ENCODE data around the gene ENOSF1. TPM values are rescaled to one million over a fixed set of nuclear protein-coding genes. Genes with fewer than 3 reads are reported as not detected.
"Not testable (repeated sequence)": the region's sequence is repeated elsewhere in the genome, so short reads cannot be mapped to it uniquely, and the experiment has no call there.

ENOSF1 gene
- total RNA-seq, 1 donor from 2014 or later, result 178 TPM

DNA sequence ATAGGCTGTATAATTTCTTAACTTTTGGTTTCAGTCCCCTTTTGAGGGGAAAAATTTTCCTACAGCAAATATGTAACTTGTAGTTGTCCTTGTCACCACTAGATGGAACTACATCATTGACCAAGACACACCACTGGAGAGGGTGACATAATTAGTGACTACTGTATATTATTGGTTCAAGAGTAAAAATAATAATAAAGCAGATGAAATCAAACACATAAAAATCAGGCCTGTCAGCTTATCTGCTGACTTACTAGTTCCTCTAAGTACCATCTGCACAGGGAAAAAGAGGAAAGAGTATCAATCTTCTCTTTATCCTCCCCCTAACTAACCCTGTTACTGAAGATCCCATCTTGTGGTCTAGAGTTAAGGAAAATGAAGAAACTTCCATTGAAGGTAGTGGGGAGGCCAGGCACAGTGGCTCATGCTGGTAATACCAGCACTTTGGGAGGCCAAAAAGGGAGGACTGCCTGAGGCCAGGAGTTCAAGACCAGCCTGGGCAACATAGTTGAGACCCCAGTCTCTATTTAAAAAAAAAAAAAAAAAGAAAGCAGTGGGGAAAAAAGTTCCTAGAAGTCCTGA, 29.6 kb upstream of the ENOSF1 start:
- H3K4me3 ChIP-seq, result no peak overlapping the region
- DNase-seq (ENCODE audit: low spot score in 2 of 2), result no peak
- H3K27me3 ChIP-seq, result no peaks in the 10 kb centered on the region
- no peaks in the 10 kb centered on the region for H3K9me3 ChIP-seq
- no peaks in the 10 kb centered on the region for H3K4me1 ChIP-seq
- H3K27ac ChIP-seq, result no peak overlapping the region
- intact Hi-C loops (cut with DNase I), result loop anchor here (1.0 to 2.0 kb wide), 2 partner anchors 89 to 97 kb away; no protein-coding TSS in a partner anchor
- TF ChIP-seq, protein P1, sequence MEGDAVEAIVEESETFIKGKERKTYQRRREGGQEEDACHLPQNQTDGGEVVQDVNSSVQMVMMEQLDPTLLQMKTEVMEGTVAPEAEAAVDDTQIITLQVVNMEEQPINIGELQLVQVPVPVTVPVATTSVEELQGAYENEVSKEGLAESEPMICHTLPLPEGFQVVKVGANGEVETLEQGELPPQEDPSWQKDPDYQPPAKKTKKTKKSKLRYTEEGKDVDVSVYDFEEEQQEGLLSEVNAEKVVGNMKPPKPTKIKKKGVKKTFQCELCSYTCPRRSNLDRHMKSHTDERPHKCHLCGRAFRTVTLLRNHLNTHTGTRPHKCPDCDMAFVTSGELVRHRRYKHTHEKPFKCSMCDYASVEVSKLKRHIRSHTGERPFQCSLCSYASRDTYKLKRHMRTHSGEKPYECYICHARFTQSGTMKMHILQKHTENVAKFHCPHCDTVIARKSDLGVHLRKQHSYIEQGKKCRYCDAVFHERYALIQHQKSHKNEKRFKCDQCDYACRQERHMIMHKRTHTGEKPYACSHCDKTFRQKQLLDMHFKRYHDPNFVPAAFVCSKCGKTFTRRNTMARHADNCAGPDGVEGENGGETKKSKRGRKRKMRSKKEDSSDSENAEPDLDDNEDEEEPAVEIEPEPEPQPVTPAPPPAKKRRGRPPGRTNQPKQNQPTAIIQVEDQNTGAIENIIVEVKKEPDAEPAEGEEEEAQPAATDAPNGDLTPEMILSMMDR (IDR thresholded peaks at IDR 0.05), result peak; percentile 61 to 73 (median 66)
- H3K36me3 ChIP-seq, result peaks cover 2 to 20% of the 10 kb centered on the region in 2 donors

GRCh38 chr18:732371-732770, 19.9 kb upstream of the ENOSF1 start:
- no peak for DNase-seq (ENCODE audit: low spot score in 2 of 2)
- peaks cover 6 to 41% of the 10 kb centered on the region in 2 donors for H3K36me3 ChIP-seq

DNA sequence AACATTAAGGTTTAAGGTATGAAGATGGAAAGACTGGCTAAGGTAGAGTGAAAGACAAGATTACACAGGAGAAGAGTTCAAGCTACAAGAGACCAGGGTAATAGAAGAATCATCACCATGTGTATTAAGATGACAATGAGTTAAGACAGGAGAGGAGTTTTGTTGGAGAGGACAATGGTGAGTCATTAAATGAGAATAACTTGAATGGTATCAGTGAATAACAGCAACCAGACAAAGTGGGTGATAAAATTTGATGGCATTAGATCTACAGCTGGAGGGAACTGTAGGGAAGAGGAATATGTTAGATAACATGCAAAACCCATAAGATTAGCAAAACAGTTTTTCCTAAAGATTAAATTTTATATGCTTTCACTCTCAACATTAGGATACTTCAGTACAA, 18.8 kb upstream of the ENOSF1 start:
- Histone ChIP-seq H3K27ac (no peak overlapping the region), H3K9me3 (no peaks in the 10 kb centered on the region), H3K27me3 (no peaks in the 10 kb centered on the region), H3K4me3 (no peak overlapping the region), H3K4me1 (no peaks in the 10 kb centered on the region), H3K36me3 (peaks cover under 1 to 33% of the 10 kb centered on the region in 2 donors)
- intact Hi-C loops (cut with DNase I), result no loop called here
- no peak for DNase-seq (ENCODE audit: low spot score in 2 of 2)
- TF ChIP-seq, protein P1 (IDR thresholded peaks at IDR 0.05), result no peak

More at GRCh38 chr18:732371-732770, 19.9 kb upstream of the ENOSF1 start:
- H3K27me3 ChIP-seq, result no peaks in the 10 kb centered on the region
- H3K9me3 ChIP-seq, result no peaks in the 10 kb centered on the region
- H3K27ac ChIP-seq, result no peak overlapping the region
- H3K4me1 ChIP-seq, result no peaks in the 10 kb centered on the region
- H3K4me3 ChIP-seq, result no peak overlapping the region
- TF ChIP-seq, protein P1 (IDR thresholded peaks at IDR 0.05), result no peak
- intact Hi-C loops (cut with DNase I), result no loop called here

DNA sequence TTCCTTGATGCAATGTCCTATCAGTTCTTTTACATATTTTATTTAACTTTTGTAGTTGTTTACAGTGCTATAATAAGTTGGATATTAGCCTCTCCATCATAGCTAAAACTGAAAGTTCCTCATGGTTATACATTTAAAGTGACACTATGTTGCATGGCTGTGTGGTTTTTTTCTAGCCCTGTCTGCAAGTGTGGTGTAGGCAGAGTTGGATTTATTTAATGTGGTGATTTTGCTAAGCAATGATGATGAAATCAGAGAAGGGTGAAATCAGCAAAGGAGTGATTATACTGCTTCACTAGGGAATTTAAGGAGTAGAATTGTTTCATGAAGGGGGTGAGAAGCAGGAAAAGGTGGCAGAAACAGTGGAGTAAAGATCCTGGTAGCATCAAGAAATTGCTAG, 18.3 kb upstream of the ENOSF1 start:
- peaks cover 0 to 28% of the 10 kb centered on the region in 2 donors for H3K36me3 ChIP-seq

DNA sequence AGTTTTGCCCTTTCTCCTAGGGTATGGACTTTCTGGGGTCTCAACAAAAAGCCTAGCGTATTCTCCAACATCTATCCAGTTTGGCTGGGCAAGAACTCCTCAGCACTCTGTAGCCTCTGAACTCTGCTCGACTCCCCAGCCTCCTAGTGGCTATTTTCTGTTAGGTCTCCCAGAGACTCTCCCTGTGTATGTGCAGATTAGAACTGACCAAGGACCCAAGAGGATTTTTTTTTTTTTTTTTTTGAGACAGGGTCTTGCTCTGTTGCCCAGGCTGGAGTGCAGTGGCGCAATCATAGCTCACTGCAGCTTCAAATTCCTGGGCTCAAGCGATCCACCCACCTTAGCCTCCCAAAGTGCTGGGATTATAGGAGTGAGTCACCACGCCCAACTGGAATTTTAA, 17.7 kb upstream of the ENOSF1 start:
- intact Hi-C loops (cut with DNase I); H3K4me3 ChIP-seq; H3K27me3 ChIP-seq; H3K9me3 ChIP-seq; H3K4me1 ChIP-seq; H3K27ac ChIP-seq; DNase-seq (ENCODE audit: low spot score in 2 of 2): not testable (repeated sequence)
- peaks cover 0 to 24% of the 10 kb centered on the region in 2 donors for H3K36me3 ChIP-seq

More for the DNA sequence above, 18.3 kb upstream of the ENOSF1 start:
- DNase-seq (ENCODE audit: low spot score in 2 of 2), result no peak
- intact Hi-C loops (cut with DNase I), result no loop called here
- Histone ChIP-seq H3K4me3 (no peak overlapping the region), H3K9me3 (no peaks in the 10 kb centered on the region), H3K27ac (no peak overlapping the region), H3K27me3 (no peaks in the 10 kb centered on the region), H3K4me1 (no peaks in the 10 kb centered on the region)
- TF ChIP-seq, protein P1 (IDR thresholded peaks at IDR 0.05), result no peak

DNA sequence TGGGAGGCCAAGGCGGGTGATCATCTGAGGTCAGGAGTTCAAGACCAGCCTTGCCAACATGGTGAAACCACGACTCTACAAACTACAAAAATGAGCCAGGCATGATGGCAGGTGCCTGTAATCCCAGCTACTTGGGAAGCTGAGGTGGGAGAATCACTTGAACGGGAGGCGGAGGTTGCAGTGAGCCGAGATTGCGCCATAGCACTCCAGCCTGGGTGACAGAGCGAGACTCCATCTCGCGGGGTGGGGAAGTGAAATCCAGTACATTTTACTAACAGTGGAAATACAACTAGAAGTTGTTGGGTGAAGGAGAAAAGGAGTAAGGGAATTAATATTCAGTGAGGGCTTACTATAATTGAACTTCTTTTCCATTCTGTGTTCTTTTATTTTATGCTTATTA, 13.2 kb upstream of the ENOSF1 start:
- intact Hi-C loops (cut with DNase I), result no loop called here
- peaks cover 0 to 11% of the 10 kb centered on the region in 2 donors for H3K36me3 ChIP-seq
- H3K9me3 ChIP-seq, result no peaks in the 10 kb centered on the region
- DNase-seq (ENCODE audit: low spot score in 2 of 2), result no peak
- H3K4me3 ChIP-seq, result no peak overlapping the region
- no peaks in the 10 kb centered on the region for H3K4me1 ChIP-seq
- TF ChIP-seq, protein P1 (IDR thresholded peaks at IDR 0.05), result no peak
- H3K27ac ChIP-seq, result no peak overlapping the region
- H3K27me3 ChIP-seq, result no peaks in the 10 kb centered on the region
